HG02840 (cell line): ENCODE measurements around the gene SLC19A1.
"Not testable (repeated sequence)": the region's sequence is repeated elsewhere in the genome, so short reads cannot be mapped to it uniquely, and the experiment has no call there.

Experiments used
- ATAC-seq: cut with Tn5 transposase; IDR thresholded peaks from one replicate; pipeline ENCODE4 v1.9.1; 2021; ENCODE audit warnings: mild to moderate bottlenecking, moderate library complexity, moderate number of reproducible peaks; ENCODE audit not compliant: unreplicated experiment, low FRiP score

SLC19A1 gene

DNA sequence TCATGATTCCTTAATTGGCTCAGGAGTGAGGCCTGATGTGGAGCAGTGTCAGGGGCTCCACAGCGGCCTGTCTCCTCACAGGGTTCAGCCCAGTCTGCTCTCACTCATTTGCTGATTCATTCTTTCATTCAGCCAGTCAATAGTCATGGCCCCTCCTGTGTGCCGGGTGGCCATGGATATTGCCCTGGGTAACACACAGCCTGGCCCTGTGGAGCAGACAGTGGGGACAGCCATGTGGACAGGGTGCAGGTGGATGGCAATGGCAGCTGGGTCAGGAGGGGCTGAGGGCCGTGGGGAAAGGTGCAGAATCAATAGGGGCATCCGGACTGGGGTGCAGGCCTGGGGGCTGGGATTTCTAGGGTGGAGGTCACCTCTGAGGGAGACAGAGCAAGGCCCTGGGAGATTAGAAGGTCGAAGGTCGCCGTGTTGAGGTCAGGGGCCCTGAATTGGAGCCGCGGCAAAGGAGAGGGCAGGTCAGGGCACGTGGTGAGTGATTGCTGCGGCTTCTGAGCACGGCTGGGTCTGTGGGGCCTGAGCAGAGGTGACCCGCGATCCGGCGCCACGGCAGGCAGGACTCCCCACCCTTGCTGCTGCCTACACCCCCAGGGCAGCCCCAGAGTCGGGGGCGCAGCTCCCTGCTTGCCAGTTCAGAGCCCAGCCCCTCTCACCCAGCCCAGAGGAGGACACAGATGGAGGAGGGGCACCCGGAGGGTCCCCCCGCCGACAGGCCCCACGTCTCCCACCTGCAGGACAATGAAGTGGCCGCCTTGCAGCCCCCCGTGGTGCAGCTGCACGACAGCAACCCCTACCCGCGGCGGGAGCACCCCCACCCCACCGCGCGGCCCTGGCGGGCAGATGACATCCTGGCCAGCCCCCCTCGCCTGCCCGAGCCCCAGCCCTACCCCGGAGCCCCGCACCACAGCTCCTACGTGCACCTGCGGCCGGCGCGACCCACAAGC is 33.4 kb downstream of the SLC19A1 start:
- ATAC-seq: no peak

DNA sequence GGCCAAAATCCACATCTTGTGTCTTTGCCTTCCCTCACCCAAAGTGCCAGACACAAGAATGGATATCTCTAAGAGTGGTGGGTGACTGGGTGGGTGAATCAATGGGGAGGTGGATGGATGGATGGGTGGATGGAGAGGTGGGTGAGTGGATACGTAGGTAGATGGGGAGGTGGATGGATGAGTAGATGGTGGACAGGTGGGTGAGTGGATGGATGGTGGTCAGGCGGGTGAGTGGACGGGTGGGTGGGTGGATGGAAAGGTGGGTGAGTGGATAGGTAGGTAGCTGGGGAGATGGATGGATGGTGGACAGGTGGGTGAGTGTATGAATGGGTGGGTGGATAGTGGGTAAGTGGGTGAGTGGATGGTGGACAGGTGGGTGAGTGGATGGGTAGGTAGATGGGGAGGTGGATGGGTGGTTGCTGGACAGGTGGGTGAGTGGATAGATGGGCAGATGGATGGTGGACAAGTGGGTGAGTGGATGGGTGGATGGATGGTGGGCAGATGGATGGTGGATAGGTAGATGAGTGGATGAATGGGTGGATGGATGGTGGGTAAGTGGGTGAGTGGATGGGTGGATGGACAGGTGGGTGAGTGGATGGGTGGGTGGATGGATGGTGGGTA is 34.2 kb downstream of the SLC19A1 start:
- no peak for ATAC-seq

DNA sequence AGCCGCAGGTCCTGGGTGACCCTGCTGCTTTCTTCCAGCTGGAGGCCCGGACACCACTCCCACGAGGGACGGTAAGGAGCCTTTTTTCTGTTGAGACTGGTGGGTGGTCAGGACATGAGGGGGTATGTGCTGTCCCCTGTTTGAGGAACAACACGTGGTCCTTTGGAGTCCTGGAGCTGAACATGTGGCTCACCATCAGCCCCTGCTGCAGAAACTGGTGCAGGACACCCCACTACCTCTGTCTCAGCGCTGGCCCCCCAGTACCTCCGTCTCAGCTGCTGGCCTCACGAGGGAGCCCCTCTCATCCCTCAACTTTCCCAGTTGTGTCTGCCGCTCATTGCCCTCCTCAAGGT is 34.7 kb downstream of the SLC19A1 start:
- ATAC-seq: no peak

DNA sequence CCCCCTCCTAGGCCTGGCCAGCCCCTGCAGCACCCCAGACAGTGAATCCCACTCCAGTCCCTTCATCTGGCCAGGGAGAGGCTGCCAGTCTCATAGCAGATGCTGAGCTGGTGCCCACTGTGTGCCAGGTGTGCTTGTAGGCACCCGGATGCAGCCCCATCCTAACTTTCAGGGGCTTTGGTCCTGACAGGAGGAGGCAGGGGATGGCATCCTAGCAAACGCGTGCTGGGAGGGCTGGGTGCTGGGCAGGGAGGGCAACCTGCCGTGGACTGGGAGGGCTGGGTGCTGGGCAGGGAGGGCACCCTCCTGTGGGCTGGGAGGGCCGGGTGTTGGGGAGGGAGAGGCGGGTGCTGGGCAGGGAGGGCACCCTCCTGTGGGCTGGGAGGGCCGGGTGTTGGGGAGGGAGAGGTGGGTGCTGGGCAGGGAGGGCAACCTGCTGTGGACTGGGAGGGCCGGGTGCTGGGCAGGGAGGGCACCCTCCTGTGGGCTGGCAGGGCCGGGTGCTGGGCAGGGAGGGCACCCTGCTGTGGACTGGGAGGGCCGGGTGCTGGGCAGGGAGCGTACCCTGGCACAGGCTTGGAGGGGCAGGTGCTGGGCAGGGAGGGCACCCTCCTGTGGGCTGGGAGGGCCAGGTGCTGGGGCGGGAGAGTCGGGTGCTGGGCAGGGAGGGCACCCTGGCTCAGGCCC is 35.3 kb downstream of the SLC19A1 start:
- no peak for ATAC-seq

DNA sequence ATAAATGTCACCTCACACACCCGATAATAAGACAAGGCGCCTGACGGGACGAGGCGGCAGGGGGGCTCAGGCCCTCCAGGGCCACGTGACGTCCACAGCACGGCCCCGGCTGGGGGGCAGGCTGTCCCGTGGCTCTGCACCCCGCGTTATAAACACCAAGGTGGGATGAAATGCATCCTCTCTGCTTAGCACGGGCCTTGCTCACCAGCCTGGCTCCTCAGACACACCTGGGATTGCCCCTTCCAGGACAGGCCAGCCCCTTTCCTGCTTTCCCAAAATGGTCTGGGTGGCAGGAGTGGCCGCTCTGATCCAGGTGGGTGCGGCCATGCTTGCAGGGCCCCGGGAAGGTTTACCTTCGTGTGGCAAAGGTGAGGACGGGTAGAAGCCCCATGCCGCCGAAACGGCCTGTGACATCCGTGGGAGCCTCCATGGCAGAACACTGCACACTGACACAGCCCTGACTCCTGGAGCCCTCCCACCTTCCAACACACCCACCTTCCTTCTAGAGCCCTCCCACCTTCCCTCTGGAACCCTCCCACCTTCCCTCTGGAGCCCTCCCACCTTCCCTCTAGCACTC is 35.9 kb downstream of the SLC19A1 start:
- no peak for ATAC-seq

DNA sequence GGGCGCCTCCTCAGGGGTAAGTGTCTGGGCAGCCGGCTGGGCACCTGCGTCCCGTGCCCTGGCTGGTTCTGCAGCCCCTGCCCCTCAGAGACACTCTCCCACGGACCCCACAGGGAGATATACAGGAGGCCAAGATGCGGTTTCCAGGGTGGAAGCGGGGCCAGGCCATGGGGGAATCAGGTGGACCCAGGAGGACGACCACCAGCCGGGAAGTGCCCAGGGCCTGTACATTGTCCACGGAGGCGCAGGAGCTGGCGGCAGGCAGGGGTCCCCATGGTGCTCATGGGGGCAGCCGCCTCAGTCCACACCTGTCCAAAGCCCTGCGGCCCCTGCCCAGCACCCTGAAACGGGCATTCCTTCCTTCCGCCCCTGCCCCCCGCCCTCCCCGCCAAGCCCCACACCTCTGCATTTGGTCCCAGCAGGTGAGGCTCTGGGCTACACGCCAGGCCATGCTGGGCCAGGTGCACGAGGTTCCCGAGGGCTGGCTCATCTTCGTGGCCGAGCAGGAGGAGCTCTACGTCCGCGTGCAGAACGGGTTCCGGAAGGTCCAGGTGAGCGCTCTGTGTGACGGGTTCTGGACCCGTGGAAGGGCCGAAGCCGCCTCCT is 36.7 kb downstream of the SLC19A1 start:
- ATAC-seq: no peak

- no peak for ATAC-seq
Measured at GRCh38 chr21:45504516-45505415, 37.5 kb downstream of the SLC19A1 start.

- no peak for ATAC-seq
Measured at GRCh38 chr21:45504021-45504515, 38.2 kb downstream of the SLC19A1 start.

GRCh38 chr21:45503226-45503625 is 39.0 kb downstream of the SLC19A1 start:
- ATAC-seq: not testable (repeated sequence)

DNA sequence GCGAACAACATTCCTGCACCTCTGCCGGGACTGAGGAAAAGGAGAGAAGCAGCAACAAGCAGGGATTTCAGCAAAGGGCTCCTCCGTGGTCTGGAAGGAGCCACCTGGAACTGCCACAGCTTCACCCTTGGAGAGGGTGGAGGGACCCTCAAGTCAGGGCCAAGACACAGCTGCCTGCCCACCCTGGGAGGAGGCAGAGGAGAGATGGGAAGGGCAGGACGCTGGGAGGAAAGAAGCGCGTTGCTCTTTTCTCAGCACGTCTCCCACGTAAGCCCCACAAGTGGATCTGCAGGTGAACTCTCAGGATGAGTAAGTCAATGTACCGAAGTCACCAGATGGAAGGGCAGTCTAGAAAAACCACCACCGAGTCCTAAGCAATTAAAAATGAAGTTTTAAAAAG is 39.6 kb downstream of the SLC19A1 start:
- no peak for ATAC-seq

DNA sequence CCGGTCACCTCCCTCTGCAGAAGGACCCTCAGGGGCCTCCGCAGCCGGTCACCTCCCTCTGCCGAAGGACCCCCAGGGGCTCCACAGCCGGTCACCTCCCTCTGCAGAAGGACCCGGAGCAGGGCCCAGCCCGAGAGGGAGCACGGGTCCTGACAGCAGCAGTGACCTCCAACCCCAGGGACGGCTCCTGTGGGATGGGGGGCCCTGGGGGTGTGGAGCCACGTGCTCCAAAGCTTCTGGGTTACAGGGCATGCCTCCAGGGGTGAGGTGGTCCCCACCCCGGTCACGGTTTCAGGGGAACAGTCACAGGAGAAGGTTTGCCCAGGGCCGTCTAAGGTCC is 40.3 kb downstream of the SLC19A1 start:
- ATAC-seq: no peak

DNA sequence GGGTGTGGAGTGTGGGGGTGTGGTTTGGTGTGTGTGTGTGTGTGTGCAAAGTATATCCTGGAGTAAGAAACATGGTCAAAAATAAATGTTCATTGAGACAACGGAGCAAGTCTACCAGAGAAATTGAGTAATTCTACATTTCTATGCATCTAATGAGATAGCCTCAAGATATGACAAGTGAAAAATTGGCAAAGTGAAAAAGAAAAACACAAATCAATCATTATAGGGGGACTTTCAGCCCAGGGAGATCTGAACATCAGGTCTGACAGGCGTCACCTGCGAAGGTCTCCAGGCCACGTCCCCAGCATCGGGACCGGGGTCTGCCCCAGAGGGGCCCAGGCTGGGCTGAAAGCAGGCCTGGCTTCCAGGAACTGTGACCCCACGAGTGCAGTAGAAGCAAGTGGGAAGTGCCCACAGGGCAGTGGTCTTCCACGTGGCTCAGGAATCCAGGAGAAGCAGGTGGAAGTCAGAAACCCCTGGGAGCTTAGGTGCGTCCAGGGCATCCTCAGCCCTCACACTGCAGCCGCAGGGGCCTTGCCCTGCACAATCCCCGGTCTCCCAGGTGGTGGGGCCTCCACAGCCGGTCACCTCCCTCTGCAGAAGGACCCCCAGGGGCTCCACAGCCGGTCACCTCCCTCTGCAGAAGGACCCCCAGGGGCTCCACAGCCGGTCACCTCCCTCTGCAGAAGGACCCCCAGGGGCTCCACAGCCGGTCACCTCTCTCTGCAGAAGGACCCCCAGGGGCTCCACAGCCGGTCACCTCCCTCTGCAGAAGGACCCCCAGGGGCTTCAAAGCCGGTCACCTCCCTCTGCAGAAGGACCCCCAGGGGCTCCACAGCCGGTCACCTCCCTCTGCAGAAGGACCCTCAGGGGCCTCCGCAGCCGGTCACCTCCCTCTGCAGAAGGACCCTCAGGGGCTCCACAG is 40.9 kb downstream of the SLC19A1 start:
- ATAC-seq: not testable (repeated sequence)

- no peak for ATAC-seq
Measured at GRCh38 chr21:45499970-45500577, 42.2 kb downstream of the SLC19A1 start.

DNA sequence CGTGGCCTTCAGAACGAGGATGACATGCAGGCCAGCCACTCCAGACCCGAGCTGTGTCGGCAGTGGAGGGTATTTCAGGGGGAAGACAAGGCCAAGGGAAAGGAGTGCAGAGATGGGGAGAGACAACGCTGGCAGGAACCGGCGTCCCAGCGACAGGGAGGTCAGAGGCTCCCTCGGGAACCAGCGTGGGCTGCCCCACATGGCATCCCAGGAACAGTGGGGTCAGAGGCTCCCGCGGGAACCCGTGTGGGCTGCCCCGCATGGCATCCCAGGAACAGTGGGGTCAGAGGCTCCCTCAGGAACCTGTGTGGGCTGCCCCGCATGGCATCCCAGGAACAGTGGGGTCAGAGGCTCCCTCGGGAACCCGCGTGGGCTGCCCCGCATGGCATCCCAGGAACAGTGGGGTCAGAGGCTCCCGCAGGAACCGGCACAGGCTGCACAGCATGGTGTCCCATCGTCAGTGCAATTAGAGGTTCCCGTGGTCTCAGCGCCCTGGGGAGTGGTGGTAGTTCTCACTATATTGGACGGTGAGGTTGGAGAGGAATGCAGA is 43.0 kb downstream of the SLC19A1 start:
- no peak for ATAC-seq

DNA sequence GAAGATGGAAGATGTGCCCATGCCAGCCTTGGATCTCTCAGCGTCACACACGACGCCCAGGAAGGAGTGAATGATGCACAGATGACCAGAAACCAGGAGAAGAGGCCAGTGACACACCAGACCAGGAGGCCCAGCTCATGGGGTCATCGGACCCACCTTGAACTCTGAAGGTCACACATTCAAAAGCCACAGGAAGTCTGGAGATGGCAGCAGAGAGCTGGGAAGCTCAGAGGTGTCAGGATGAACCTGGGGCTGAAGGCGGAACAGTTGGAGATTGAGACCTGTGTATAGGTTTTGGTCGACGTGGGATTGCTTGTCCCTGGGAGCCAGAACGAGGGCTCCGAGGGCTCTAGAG is 43.6 kb downstream of the SLC19A1 start:
- ATAC-seq: no peak

GRCh38 chr21:45497846-45498645 is 44.2 kb downstream of the SLC19A1 start:
- ATAC-seq: no peak
